OCI-LY3 (cell line): Measurements from ENCODE around the gene PNCK.

Experiments used
- H2AFZ ChIP-seq: fragments of 200-600, 300-600 bp; shearing (Covaris generic); 2 replicates; pipeline ENCODE4 v1.6.0; 2014; ENCODE audit warnings: antibody characterized with exemption, low read depth, low read length
- H3K27ac ChIP-seq: fragments of 200-600, 300-600 bp; sonication (generic); 2 replicates; pipeline ENCODE4 v1.5.1; 2014; ENCODE audit warnings: mild to moderate bottlenecking, low read length, moderate library complexity, mixed read lengths
- H3K27me3 ChIP-seq: fragments of 200-600, 300-600 bp; sonication (generic); 2 replicates; pipeline ENCODE4 v1.6.1; 2014; ENCODE audit warnings: low read depth, low read length, mixed read lengths
- H3K36me3 ChIP-seq: fragments of 200-600, 300-600 bp; sonication (generic); replicated peaks from 2 replicates; pipeline ENCODE3; 2014; ENCODE audit warnings: low read depth, low read length, mixed read lengths
- H3K4me1 ChIP-seq: fragments of 300-600, 200-600 bp; sonication (generic); 2 replicates; pipeline ENCODE4 v1.6.1; 2014; ENCODE audit warnings: low read length, mixed read lengths
- H3K4me2 ChIP-seq: fragments of 200-600, 300-600 bp; sonication (generic); 2 replicates; pipeline ENCODE4 v1.6.1; 2014; ENCODE audit warnings: low read length, mixed read lengths
- H3K4me3 ChIP-seq: fragments of 300-600, 200-600 bp; sonication (generic); 2 replicates; pipeline ENCODE4 v1.5.1; 2014; ENCODE audit warnings: antibody characterized with exemption, mild to moderate bottlenecking, low read length, moderate library complexity
- H3K79me2 ChIP-seq: fragments of 300-600, 200-600 bp; shearing (Covaris generic); 2 replicates; pipeline ENCODE4 v1.6.1; 2014; ENCODE audit warnings: mild to moderate bottlenecking, low read length, mixed read lengths
- H3K9ac ChIP-seq: fragments of 300-600, 200-600 bp; shearing (Covaris generic); 2 replicates; pipeline ENCODE4 v1.6.0; 2014; ENCODE audit warnings: mild to moderate bottlenecking, low read length, moderate library complexity
- H3K9me3 ChIP-seq: fragments of 200-600, 300-600 bp; shearing (Covaris generic); 2 replicates; pipeline ENCODE4 v1.6.1; 2014; ENCODE audit warnings: low read length, mixed read lengths; ENCODE audit not compliant: insufficient read depth
- H4K20me1 ChIP-seq: fragments of 200-600, 300-600 bp; sonication (generic); 2 replicates; pipeline ENCODE4 v1.6.1; 2016; ENCODE audit warnings: low read length, mixed read lengths; ENCODE audit not compliant: insufficient read depth
- EZH2phosphoT487 ChIP-seq: fragments of 200-600 bp; shearing (Covaris generic); IDR thresholded peaks from 2 replicates; pipeline ENCODE4 v1.6.1; 2018; ENCODE audit warnings: antibody characterized with exemption, mixed run types, low read depth
- TF ChIP-seq, protein P1 (sequence below): fragments of 200-600, 300-600 bp; sonication (generic); IDR thresholded peaks from 2 replicates; pipeline ENCODE4 v1.5.1; 2014; ENCODE audit warnings: antibody characterized with exemption, low read length, low read depth

Gene PNCK

GRCh38 chrX:153703036-153703370, 29.4 kb upstream of the PNCK start:
- Histone ChIP-seq H3K9me3 (no peaks in the 10 kb centered on the region), H3K9ac (no peak overlapping the region), H3K36me3 (no peaks in the 10 kb centered on the region), H3K79me2 (no peaks in the 10 kb centered on the region), H3K4me3 (no peak overlapping the region), H4K20me1 (no peaks in the 10 kb centered on the region), H3K4me2 (no peak overlapping the region), H2AFZ (no peak overlapping the region), H3K4me1 (no peaks in the 10 kb centered on the region), H3K27me3 (no peaks in the 10 kb centered on the region), H3K27ac (no peak overlapping the region)
- TF ChIP-seq, protein P1, sequence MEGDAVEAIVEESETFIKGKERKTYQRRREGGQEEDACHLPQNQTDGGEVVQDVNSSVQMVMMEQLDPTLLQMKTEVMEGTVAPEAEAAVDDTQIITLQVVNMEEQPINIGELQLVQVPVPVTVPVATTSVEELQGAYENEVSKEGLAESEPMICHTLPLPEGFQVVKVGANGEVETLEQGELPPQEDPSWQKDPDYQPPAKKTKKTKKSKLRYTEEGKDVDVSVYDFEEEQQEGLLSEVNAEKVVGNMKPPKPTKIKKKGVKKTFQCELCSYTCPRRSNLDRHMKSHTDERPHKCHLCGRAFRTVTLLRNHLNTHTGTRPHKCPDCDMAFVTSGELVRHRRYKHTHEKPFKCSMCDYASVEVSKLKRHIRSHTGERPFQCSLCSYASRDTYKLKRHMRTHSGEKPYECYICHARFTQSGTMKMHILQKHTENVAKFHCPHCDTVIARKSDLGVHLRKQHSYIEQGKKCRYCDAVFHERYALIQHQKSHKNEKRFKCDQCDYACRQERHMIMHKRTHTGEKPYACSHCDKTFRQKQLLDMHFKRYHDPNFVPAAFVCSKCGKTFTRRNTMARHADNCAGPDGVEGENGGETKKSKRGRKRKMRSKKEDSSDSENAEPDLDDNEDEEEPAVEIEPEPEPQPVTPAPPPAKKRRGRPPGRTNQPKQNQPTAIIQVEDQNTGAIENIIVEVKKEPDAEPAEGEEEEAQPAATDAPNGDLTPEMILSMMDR, result no peak
- no peak for TF ChIP-seq EZH2phosphoT487

- H3K9ac ChIP-seq, result no peak overlapping the region
These were observed 28.9 kb upstream of the PNCK start for GRCh38 chrX:153702336-153703035.

GRCh38 chrX:153701706-153702105, 28.1 kb upstream of the PNCK start:
- H3K4me2 ChIP-seq, result no peak overlapping the region
- H3K27ac ChIP-seq, result no peak overlapping the region
- no peaks in the 10 kb centered on the region for H3K4me1 ChIP-seq
- H3K4me3 ChIP-seq, result no peak overlapping the region
- no peaks in the 10 kb centered on the region for H3K79me2 ChIP-seq
- H2AFZ ChIP-seq, result no peak overlapping the region
- H3K9me3 ChIP-seq, result no peaks in the 10 kb centered on the region
- no peak for TF ChIP-seq EZH2phosphoT487
- TF ChIP-seq, protein P1, result no peak
- H3K27me3 ChIP-seq, result no peaks in the 10 kb centered on the region
- no peaks in the 10 kb centered on the region for H4K20me1 ChIP-seq
- H3K9ac ChIP-seq, result no peak overlapping the region
- H3K36me3 ChIP-seq, result no peaks in the 10 kb centered on the region

More at GRCh38 chrX:153702336-153703035, 28.9 kb upstream of the PNCK start:
- Histone ChIP-seq H3K4me3 (no peak overlapping the region), H3K4me1 (no peaks in the 10 kb centered on the region), H3K9me3 (no peaks in the 10 kb centered on the region), H3K27me3 (no peaks in the 10 kb centered on the region), H4K20me1 (no peaks in the 10 kb centered on the region), H3K79me2 (no peaks in the 10 kb centered on the region), H3K4me2 (no peak overlapping the region), H2AFZ (no peak overlapping the region), H3K27ac (no peak overlapping the region), H3K36me3 (no peaks in the 10 kb centered on the region)
- TF ChIP-seq EZH2phosphoT487, result no peak
- TF ChIP-seq, protein P1, result no peak

DNA sequence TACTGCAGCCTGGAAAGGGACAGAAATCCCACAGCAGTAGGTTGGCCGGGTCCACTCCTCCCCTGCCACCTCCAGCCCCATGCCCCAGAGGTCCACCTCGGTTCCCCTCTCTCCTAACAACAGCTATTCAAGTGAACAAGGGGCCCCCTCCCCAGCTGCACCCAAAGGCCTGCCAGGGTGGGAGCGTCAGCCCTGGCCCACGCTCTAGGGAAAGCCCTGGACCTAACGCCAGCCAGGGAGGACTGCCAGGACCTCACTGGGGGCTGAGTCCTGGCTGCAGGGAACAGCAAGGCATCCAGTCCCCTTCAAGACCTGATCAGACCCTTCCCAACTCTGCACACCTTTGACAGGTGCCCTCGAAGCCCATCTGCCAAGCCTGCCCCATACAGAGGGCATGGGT, 27.4 kb upstream of the PNCK start:
- no peak overlapping the region for H3K4me3 ChIP-seq
- H3K27ac ChIP-seq, result no peak overlapping the region
- no peaks in the 10 kb centered on the region for H3K36me3 ChIP-seq

More for the DNA sequence above, 27.4 kb upstream of the PNCK start:
- no peak overlapping the region for H2AFZ ChIP-seq
- TF ChIP-seq, protein P1, result no peak
- TF ChIP-seq EZH2phosphoT487, result no peak
- no peak overlapping the region for H3K4me2 ChIP-seq
- no peak overlapping the region for H3K9ac ChIP-seq
- no peaks in the 10 kb centered on the region for H3K79me2 ChIP-seq
- no peaks in the 10 kb centered on the region for H3K9me3 ChIP-seq
- H3K27me3 ChIP-seq, result no peaks in the 10 kb centered on the region
- H3K4me1 ChIP-seq, result no peaks in the 10 kb centered on the region
- no peaks in the 10 kb centered on the region for H4K20me1 ChIP-seq
